GM15510 (cell line): ENCODE data around the gene USP22.
A peak's percentile ranks its signal among the peaks of the same experiment; 100 is the strongest.

ENCODE experiments used
- POLR2A ChIP-seq: IDR thresholded peaks from 3 replicates; pipeline ENCODE4 v1.6.1; 2011; ENCODE audit warnings: borderline replicate concordance; ENCODE audit not compliant: insufficient read length; ENCODE audit errors: extremely low read depth

Gene USP22

GRCh38 chr17:21042458-21043295, at the start of gene USP22:
Gene USP22, minus strand, starts transcription at chr17:21043011. Its CDS starts 176 bp downstream, at chr17:21042835.
- TF ChIP-seq POLR2A = peak; percentile 82

DNA sequence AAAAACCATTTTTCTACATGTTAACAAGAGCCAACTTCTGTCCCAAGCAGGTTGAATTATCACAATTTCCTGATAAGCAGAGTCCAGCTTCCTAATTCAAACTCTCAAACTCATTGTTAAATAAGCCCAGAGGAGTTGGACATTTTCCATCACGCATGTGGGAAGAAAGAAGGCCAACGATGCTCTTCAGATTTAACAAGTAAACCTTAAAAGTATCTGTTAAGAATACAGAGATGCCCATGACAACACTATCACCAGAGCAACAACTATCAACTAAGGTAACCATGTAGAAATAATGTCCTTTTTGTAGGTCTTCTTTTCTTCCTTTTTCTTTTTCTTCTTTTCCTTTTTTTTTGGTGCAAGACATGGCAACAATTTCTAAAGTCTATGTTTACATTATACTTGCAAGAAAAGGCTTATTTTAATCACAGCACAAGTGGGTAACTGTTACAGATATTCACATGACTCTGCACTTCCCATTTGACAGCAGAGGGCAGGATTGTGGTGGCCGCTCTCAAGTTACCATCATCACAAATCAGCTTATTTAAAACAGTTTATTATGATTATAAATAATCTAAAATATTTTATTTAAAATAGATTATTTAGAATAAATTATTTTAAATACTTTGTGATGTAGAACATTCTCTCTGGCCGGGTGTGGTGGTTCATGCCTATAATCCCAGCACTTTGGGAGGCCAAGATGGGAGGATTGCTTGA, 48.2 kb upstream of the USP22 start:
- no peak for TF ChIP-seq POLR2A

DNA sequence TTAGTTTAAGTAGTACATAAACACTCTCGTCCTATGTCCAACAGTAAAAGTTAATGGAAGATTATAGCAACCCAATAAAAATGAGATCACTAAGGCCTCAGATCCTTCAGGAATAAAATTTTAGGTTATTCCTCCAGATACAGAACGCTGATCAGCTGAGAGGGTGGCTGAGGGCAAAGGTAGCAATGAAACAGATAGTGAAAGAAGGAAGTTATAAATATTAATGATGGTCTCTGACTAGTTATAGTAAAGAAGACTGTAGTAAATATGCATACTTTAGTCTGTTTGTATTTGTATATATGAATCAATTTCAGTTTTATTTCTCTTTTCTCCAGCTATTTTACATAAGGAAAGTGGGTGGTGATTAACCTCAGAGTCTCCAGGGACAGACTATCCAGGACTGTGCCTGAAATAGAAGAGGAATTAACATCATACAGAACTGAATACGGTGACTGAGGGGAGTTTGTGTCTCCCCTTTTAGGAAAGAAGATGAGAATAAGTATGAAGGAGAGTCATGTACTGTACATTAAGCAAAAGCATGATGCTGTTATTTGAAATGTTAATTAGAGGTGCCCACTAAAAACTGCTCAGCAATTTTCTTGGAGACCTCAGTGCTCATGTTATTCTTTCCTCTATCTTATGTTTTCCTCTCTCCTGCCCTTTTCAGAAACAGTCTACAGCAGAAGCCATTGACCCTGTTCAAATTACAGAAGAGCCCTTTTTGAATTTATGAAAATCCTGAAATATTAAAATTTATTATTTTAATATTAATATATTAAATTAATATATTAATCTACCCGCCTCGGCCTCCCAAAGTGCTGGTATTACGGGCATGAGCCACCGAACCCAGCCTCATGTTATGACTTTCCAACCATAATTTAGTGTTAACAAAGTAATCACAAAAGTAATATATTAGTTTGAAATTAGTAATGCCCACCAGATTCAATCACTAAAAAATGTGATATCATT, 47.4 kb upstream of the USP22 start:
- TF ChIP-seq POLR2A = no peak

DNA sequence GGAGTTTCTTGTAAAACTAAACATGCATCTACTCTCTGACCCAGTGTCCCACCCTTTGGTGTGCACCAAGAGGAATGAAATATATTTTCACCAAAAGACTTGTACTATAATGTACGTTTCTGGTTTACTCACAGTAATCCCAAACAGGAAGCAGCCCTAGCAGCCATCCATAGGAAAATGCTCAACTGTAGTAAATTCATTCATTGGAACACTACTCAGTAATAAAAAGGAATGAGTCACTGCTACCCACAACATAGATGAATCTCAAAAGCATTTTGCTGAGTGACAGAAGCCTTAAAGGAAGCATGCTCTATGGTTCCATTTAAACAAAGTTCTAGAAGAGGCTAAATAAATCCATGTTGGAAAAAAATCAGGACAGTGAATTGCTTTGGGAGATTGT, 46.3 kb upstream of the USP22 start:
- no peak for TF ChIP-seq POLR2A

GRCh38 chr17:21085707-21086106, 42.9 kb upstream of the USP22 start:
- no peak for TF ChIP-seq POLR2A

DNA sequence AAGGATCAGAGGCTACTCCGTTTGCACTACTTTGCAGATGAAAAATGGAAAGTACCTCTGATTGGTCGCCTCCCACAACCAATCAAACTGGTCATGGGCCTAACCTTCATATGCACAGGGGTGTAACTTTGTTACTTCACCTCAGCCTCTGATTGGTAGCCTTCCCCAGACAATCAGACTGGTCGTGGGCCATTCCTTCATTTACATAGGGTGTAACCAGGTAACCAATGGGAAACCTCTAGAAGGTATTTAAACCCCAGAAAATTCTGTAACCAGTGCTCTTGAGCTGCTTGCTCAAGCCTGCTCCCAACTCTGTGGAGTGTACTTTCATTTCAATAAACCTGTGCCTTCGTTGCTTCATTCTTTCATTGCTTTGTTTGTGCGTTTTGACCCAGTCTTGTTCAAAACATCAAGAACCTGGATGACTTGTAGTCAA, 39.2 kb upstream of the USP22 start:
- no peak for TF ChIP-seq POLR2A

DNA sequence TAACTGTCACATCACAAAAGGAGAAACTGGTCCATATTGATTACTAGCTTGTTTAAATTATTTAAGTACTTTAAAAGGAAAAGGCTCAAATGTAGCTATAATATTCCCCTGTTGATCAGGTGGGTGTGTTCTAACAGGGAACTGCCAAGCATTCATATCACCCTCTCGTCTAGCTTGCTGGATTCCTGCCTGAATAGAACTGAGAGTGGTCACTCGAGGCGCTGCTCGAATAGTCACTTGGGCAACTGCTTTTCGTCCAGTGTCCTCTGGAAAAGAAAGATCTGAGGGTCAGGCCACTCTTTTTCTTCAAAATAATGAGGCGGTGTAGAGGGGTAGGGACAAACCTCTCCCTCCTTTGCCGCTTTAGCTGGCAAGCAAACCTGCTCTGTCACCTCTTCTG, 36.4 kb upstream of the USP22 start:
- TF ChIP-seq POLR2A = no peak

DNA sequence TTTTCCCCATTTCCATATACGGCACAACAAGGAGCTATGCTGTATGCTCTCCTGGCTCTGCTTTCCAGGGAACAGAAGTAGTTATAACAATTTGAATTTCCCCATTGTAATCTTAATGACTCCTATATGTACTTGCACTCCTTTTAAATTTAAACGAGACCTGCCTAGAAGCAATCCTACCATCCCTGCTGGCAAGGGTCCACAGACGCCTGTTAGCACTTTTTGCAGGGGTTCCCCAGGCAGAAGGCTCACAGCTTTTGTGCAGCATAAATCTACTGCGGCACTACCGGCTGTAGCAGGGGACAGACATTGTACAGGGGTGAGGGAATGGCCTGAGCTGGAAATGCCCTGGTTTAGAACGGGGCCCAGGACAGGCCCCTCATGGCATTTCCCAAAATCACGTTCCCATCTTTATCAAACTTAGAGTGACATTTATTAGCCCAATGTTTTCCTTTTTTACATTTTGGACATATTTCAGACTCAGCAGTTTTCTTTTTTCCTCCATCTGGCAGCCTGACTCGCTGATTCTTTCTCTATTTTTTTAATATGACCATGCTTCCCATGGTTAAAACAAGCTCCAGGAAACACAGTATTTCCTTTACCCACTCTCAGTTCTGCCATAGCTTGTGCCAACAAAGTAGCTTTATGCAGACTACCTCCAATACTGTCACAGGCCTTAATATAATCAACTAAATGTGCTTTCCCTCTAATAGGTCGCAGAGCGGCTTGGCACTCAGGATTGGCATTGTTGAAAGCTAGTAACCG, 35.4 kb upstream of the USP22 start:
- no peak for TF ChIP-seq POLR2A

DNA sequence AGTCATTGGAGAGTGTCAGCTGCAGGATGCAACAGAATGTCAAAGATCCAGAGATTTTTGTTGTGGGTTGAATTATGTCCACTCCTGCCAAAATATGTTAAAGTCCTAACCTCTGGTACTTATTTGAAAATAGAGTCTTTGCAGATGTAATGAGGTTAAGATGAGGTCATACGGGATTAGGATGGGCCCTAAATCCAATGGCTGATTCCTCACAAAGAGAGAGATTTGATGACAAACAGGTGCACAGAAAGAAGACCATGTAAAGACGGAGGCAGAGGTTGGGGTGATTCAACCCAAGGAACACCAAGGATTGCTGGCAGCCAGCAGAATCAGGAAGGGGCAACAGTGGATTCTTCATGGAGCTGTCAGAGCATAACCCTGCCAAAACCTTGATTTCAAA, 34.5 kb upstream of the USP22 start:
- TF ChIP-seq POLR2A = no peak

GRCh38 chr17:21076242-21076641, 33.4 kb upstream of the USP22 start:
- TF ChIP-seq POLR2A = no peak

DNA sequence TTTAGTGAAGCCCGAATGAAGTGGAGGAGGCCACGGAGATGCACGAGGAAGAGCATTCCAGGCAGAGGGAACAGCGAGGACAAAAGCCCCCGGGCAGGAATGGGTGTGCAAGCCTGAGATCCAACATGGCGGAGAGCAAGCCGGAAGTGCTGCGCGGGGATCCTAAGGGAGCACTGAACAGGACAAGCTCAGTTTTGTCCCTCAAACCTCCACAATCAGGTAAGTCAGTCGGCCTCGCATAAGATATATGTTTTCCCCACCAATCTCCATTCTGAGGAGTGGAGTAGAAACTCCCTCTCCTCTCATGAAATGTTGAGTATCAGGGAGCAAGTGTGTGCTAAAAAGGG, 32.9 kb upstream of the USP22 start:
- TF ChIP-seq POLR2A = no peak

- TF ChIP-seq POLR2A = no peak
Measured at GRCh38 chr17:21072745-21073197, 30.0 kb upstream of the USP22 start.

- no peak for TF ChIP-seq POLR2A
Measured at GRCh38 chr17:21066394-21066793, 23.6 kb upstream of the USP22 start.

GRCh38 chr17:21061971-21062526, 19.2 kb upstream of the USP22 start:
- no peak for TF ChIP-seq POLR2A

DNA sequence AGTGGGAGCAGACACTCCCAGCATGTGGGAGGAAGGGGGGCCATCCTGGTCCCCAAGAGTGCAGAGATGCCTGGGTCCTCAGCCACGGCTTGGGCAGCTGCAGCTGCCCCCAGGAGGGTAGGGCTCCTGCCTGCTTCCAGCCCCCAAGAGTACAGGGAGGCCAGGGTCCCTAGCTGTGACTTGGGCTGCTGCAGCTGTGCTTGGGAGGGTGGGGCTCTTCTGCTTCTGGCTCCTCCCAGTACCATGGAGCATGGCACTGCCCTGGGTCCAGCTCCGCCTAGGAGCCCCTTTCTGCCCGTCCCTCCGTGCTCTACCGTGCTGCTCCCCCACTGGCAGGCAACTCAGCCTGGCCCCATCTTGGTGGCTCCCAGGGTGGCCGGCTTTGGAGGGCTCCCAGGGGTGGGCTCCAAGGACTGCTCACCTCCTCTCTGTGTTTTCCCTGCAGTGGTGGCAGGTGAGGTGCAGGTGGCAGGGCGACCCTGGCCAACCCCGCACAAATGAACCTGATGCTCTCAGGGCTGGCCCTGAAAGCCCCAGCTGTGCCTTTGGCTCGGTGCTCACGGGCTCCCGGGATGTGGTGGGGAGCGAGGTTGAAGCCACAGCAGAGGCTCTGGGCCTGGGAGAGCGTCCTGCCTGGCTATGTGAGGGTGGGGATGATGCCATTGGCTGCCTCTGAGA, 18.5 kb upstream of the USP22 start:
- no peak for TF ChIP-seq POLR2A
